Sigmoid colon (tissue), 4 donors: ENCODE data around the gene PKN2.

Experiments used
- CTCF ChIP-seq, 4 experiments: fragments of 450-650 bp in 3 of 4; fragments of 200-600 bp in 1 of 4; IDR thresholded peaks; one replicate each; pipeline ENCODE4 v1.5.1; 2016 to 2019; ENCODE audit warnings: antibody characterized with exemption in 4 of 4, mild to moderate bottlenecking in 3 of 4, moderate library complexity in 2 of 4
- EP300 ChIP-seq, 4 donors: sonication (generic); formaldehyde crosslinking; IDR thresholded peaks; one replicate each; pipeline ENCODE4 v1.6.1; 2017; ENCODE audit warnings: antibody characterized with exemption in 4 of 4
- POLR2A ChIP-seq, 2 donors: fragments of 450-650 bp; IDR thresholded peaks; one replicate each; pipeline ENCODE4 v1.6.1; 2016; ENCODE audit warnings: antibody characterized with exemption in 2 of 2, mild to moderate bottlenecking in 2 of 2, moderate library complexity in 2 of 2

- TF ChIP-seq CTCF (IDR thresholded peaks at IDR 0.05), result no peak
- no peak for TF ChIP-seq POLR2A (IDR thresholded peaks at IDR 0.05)
- no peak for TF ChIP-seq EP300 (IDR thresholded peaks at IDR 0.05)
These were observed 93.6 kb downstream of the PKN2 start for GRCh38 chr1:88777604-88778149.
